ENCODE results near the gene ZNF385B. TPM values are rescaled to one million over a fixed set of nuclear protein-coding genes. Genes with fewer than 3 reads are reported as not detected.

Gene ZNF385B
- 0.57 and 0.86 TPM in 2 replicates for total RNA-seq (2022)
- percentile 18 among the genes with signal in this experiment for Bru-seq, nascent RNA
- percentile 15 among the genes with signal in this experiment for BruChase-seq, experiment 1, labeled RNA remaining after a 6-hour chase
- BruChase-seq, experiment 2, labeled RNA remaining after a 2-hour chase = percentile 18 among the genes with signal in this experiment
- long read RNA-seq = 0 reads

- Mint-ChIP-seq H3K9me3 (ENCODE audit: low read depth, unreplicated experiment) (no peaks in the 10 kb centered on the region), H3K4me1 (ENCODE audit: low read depth, unreplicated experiment) (peaks cover 17% of the 10 kb centered on the region), H3K27me3 (ENCODE audit: unreplicated experiment) (peaks cover 60% of the 10 kb centered on the region), H3K4me3 (ENCODE audit: low read depth, unreplicated experiment) (peak within 1 kb of the TSS; percentile 72), H3K36me3 (ENCODE audit: insufficient read depth, unreplicated experiment) (peaks cover 6% of the 10 kb centered on the region), H3K27ac (ENCODE audit: unreplicated experiment) (no peak within 1 kb of the TSS)
- TF ChIP-seq CTCF (IDR thresholded peaks at IDR 0.05; ENCODE audit: unreplicated experiment) = no peak
- no peak for DNase-seq
- CTCF ChIA-PET = no interaction called here
- BruUV-seq (replicated peaks) = no TSS peak
- intact Hi-C loops (cut with micrococcal nuclease; ENCODE audit: unreplicated experiment) = no loop called here
Observed at GRCh38 chr2:179861416-179862067, at the start of gene ZNF385B. Gene ZNF385B (minus strand): TSS chr2:179861612.

- Mint-ChIP-seq H3K27ac (ENCODE audit: unreplicated experiment) (no peak overlapping the region), H3K4me1 (ENCODE audit: low read depth, unreplicated experiment) (no peaks in the 10 kb centered on the region), H3K4me3 (ENCODE audit: low read depth, unreplicated experiment) (no peak overlapping the region), H3K9me3 (ENCODE audit: low read depth, unreplicated experiment) (no peaks in the 10 kb centered on the region), H3K36me3 (ENCODE audit: insufficient read depth, unreplicated experiment) (no peaks in the 10 kb centered on the region), H3K27me3 (ENCODE audit: unreplicated experiment) (no peaks in the 10 kb centered on the region)
- no TSS peak for BruUV-seq (replicated peaks)
- no peak for TF ChIP-seq CTCF (IDR thresholded peaks at IDR 0.05; ENCODE audit: unreplicated experiment)
- DNase-seq = no peak
- CTCF ChIA-PET = no interaction called here
- intact Hi-C loops (cut with micrococcal nuclease; ENCODE audit: unreplicated experiment) = no loop called here
Observed at GRCh38 chr2:179910735-179911113, 49.3 kb upstream of the ZNF385B start.

GRCh38 chr2:179909845-179910734 is 48.7 kb upstream of the ZNF385B start:
- H3K4me1 Mint-ChIP-seq (ENCODE audit: low read depth, unreplicated experiment) = no peaks in the 10 kb centered on the region
- no TSS peak for BruUV-seq (replicated peaks)

GRCh38 chr2:179900655-179901054 is 39.2 kb upstream of the ZNF385B start:
- H3K4me1 Mint-ChIP-seq (ENCODE audit: low read depth, unreplicated experiment) = no peaks in the 10 kb centered on the region
- H3K9me3 Mint-ChIP-seq (ENCODE audit: low read depth, unreplicated experiment) = no peaks in the 10 kb centered on the region
- CTCF ChIA-PET = no interaction called here

More at GRCh38 chr2:179909845-179910734, 48.7 kb upstream of the ZNF385B start:
- Mint-ChIP-seq H3K36me3 (ENCODE audit: insufficient read depth, unreplicated experiment) (no peaks in the 10 kb centered on the region), H3K27me3 (ENCODE audit: unreplicated experiment) (no peaks in the 10 kb centered on the region), H3K9me3 (ENCODE audit: low read depth, unreplicated experiment) (no peaks in the 10 kb centered on the region), H3K27ac (ENCODE audit: unreplicated experiment) (no peak overlapping the region), H3K4me3 (ENCODE audit: low read depth, unreplicated experiment) (no peak overlapping the region)
- no peak for TF ChIP-seq CTCF (IDR thresholded peaks at IDR 0.05; ENCODE audit: unreplicated experiment)
- intact Hi-C loops (cut with micrococcal nuclease; ENCODE audit: unreplicated experiment) = no loop called here
- DNase-seq = no peak
- CTCF ChIA-PET = no interaction called here

More at GRCh38 chr2:179900655-179901054, 39.2 kb upstream of the ZNF385B start:
- no peak for TF ChIP-seq CTCF (IDR thresholded peaks at IDR 0.05; ENCODE audit: unreplicated experiment)
- no TSS peak for BruUV-seq (replicated peaks)
- Mint-ChIP-seq H3K27ac (ENCODE audit: unreplicated experiment) (no peak overlapping the region), H3K27me3 (ENCODE audit: unreplicated experiment) (no peaks in the 10 kb centered on the region), H3K4me3 (ENCODE audit: low read depth, unreplicated experiment) (no peak overlapping the region), H3K36me3 (ENCODE audit: insufficient read depth, unreplicated experiment) (no peaks in the 10 kb centered on the region)
- DNase-seq = no peak
- intact Hi-C loops (cut with micrococcal nuclease; ENCODE audit: unreplicated experiment) = no loop called here

Measured in Calu3 (cell line).